Neural progenitor cell (in vitro differentiated cells): ENCODE data around the gene ERI2. TPM values are rescaled to one million over a fixed set of nuclear protein-coding genes. Genes with fewer than 3 reads are reported as not detected.

Experiments
- DNase-seq: peaks from one replicate; pipeline ENCODE4 v3.0.0-alpha.2; 2016; ENCODE audit warnings: low spot score
- H2AFZ ChIP-seq: fragments of 200-600 bp; sonication (generic); replicated peaks from 2 replicates; pipeline ENCODE4 v1.6.1; 2016; ENCODE audit warnings: antibody characterized with exemption
- H3F3A ChIP-seq: fragments of 200-600 bp; sonication (generic); 2 replicates; pipeline ENCODE4 v1.6.1; 2016; ENCODE audit warnings: antibody characterized with exemption, low read depth
- H3K27ac ChIP-seq: fragments of 200-600 bp; sonication (generic); 2 replicates; pipeline ENCODE4 v1.5.1; 2016; ENCODE audit warnings: mild to moderate bottlenecking
- H3K27me3 ChIP-seq: fragments of 200-600 bp; sonication (generic); 2 replicates; pipeline ENCODE4 v1.6.1; 2016; ENCODE audit warnings: mild to moderate bottlenecking, moderate library complexity
- H3K36me3 ChIP-seq: fragments of 200-600 bp; sonication (generic); 2 replicates; pipeline ENCODE4 v1.5.1; 2016
- H3K4me1 ChIP-seq: fragments of 200-600 bp; sonication (generic); 2 replicates; pipeline ENCODE4 v1.6.1; 2016; ENCODE audit warnings: mixed run types
- H3K4me2 ChIP-seq: fragments of 200-600 bp; sonication (generic); 2 replicates; pipeline ENCODE4 v1.6.1; 2016
- H3K4me3 ChIP-seq: fragments of 200-600 bp; sonication (generic); 2 replicates; pipeline ENCODE4 v1.5.1; 2016
- H3K79me2 ChIP-seq: fragments of 200-600 bp; sonication (generic); 2 replicates; pipeline ENCODE4 v1.6.1; 2016; ENCODE audit warnings: low read depth
- H3K9ac ChIP-seq: fragments of 200-600 bp; sonication (generic); 2 replicates; pipeline ENCODE4 v1.6.1; 2016
- H3K9me3 ChIP-seq: fragments of 200-600 bp; sonication (generic); 2 replicates; pipeline ENCODE4 v1.5.1; 2016; ENCODE audit warnings: low read depth
- H4K20me1 ChIP-seq: fragments of 200-600 bp; sonication (generic); 2 replicates; pipeline ENCODE4 v1.6.1; 2016; ENCODE audit warnings: low read depth
- H3K27ac Mint-ChIP-seq: 3 replicates; pipeline ENCODE4 v1.8.0; 2021; ENCODE audit warnings: mixed read lengths
- H3K27me3 Mint-ChIP-seq: 2 replicates; pipeline ENCODE4 v1.8.0; 2022; ENCODE audit warnings: low read depth, mild to moderate bottlenecking, inconsistent platforms, moderate library complexity, mixed read lengths; ENCODE audit not compliant: insufficient read depth
- H3K36me3 Mint-ChIP-seq: 3 replicates; pipeline ENCODE4 v1.8.0; 2021; ENCODE audit warnings: mixed read lengths
- H3K4me1 Mint-ChIP-seq: 3 replicates; pipeline ENCODE4 v1.8.0; 2021; ENCODE audit warnings: mixed read lengths
- H3K4me3 Mint-ChIP-seq: 3 replicates; pipeline ENCODE4 v1.8.0; 2021; ENCODE audit warnings: mild to moderate bottlenecking, moderate library complexity, mixed read lengths
- H3K9me3 Mint-ChIP-seq: 3 replicates; pipeline ENCODE4 v1.8.0; 2020; ENCODE audit warnings: mixed read lengths
- CTCF ChIP-seq: fragments of 200-600 bp; sonication (generic); IDR thresholded peaks from 2 replicates; pipeline ENCODE4 v1.5.1; 2017; ENCODE audit warnings: antibody characterized with exemption, mild to moderate bottlenecking
- EZH2 ChIP-seq: fragments of 200-600 bp; sonication (generic); IDR thresholded peaks from 2 replicates; pipeline ENCODE4 v1.6.1; 2017; ENCODE audit warnings: antibody characterized with exemption, mild to moderate bottlenecking, moderate library complexity
- EZH2phosphoT487 ChIP-seq: fragments of 200-600 bp; sonication (generic); IDR thresholded peaks from 2 replicates; pipeline ENCODE4 v1.6.1; 2017; ENCODE audit warnings: antibody characterized with exemption
- total RNA-seq: library from RNA; depleted of rRNA; stranded (reverse); fragments of >200 nt; gene quantifications from 2 replicates; pipeline ENCODE4 v1.2.3, GENCODE V29; 2015; ENCODE audit warnings: low replicate concordance

ERI2 gene
- total RNA-seq, 1 donor from 2014 or later: 56.4 TPM

GRCh38 chr16:20849589-20850390, 43.5 kb upstream of the ERI2 start:
- no peaks in the 10 kb centered on the region for H4K20me1 ChIP-seq
- TF ChIP-seq EZH2phosphoT487: no peak
- peak; percentile 100 for TF ChIP-seq CTCF
- H3K27me3 ChIP-seq: no peaks in the 10 kb centered on the region
- Mint-ChIP-seq H3K36me3 (peaks cover 3% of the 10 kb centered on the region), H3K27ac (no peak overlapping the region), H3K4me1 (peaks cover 3% of the 10 kb centered on the region), H3K4me3 (no peak overlapping the region), H3K9me3 (no peaks in the 10 kb centered on the region), H3K27me3 (peaks cover 2% of the 10 kb centered on the region)
- H3K4me3 ChIP-seq: no peak overlapping the region
- no peak overlapping the region for H2AFZ ChIP-seq
- no peaks in the 10 kb centered on the region for H3K36me3 ChIP-seq
- H3K79me2 ChIP-seq: no peaks in the 10 kb centered on the region
- H3K27ac ChIP-seq: no peak overlapping the region
- no peak overlapping the region for H3K9ac ChIP-seq
- no peaks in the 10 kb centered on the region for H3K4me1 ChIP-seq
- peak; percentile 68 for DNase-seq
- no peaks in the 10 kb centered on the region for H3K9me3 ChIP-seq
- no peak overlapping the region for H3K4me2 ChIP-seq
- H3F3A ChIP-seq: no peaks in the 10 kb centered on the region

GRCh38 chr16:20847550-20847949, 41.3 kb upstream of the ERI2 start:
- TF ChIP-seq EZH2 (no peak), EZH2phosphoT487 (no peak), CTCF (no peak)
- DNase-seq: no peak
- no peaks in the 10 kb centered on the region for H3K9me3 Mint-ChIP-seq
- H3K4me1 ChIP-seq: no peaks in the 10 kb centered on the region
- no peak overlapping the region for H3K9ac ChIP-seq
- H3K36me3 ChIP-seq: no peaks in the 10 kb centered on the region
- H3K4me2 ChIP-seq: no peak overlapping the region
- no peak overlapping the region for H2AFZ ChIP-seq
- H3K4me3 Mint-ChIP-seq: no peak overlapping the region
- H3K4me3 ChIP-seq: no peak overlapping the region
- no peaks in the 10 kb centered on the region for H3F3A ChIP-seq
- H3K9me3 ChIP-seq: no peaks in the 10 kb centered on the region
- no peaks in the 10 kb centered on the region for H3K27me3 Mint-ChIP-seq
- H4K20me1 ChIP-seq: no peaks in the 10 kb centered on the region
- H3K27me3 ChIP-seq: no peaks in the 10 kb centered on the region
- H3K36me3 Mint-ChIP-seq: no peaks in the 10 kb centered on the region
- no peak overlapping the region for H3K27ac ChIP-seq
- H3K79me2 ChIP-seq: no peaks in the 10 kb centered on the region
- peaks cover 3% of the 10 kb centered on the region for H3K4me1 Mint-ChIP-seq
- H3K27ac Mint-ChIP-seq: no peak overlapping the region

GRCh38 chr16:20846551-20846950, 40.3 kb upstream of the ERI2 start:
- H3K79me2 ChIP-seq: no peaks in the 10 kb centered on the region
- Mint-ChIP-seq H3K4me3 (no peak overlapping the region), H3K36me3 (peaks cover 5% of the 10 kb centered on the region), H3K9me3 (no peaks in the 10 kb centered on the region), H3K4me1 (peaks cover 3% of the 10 kb centered on the region), H3K27ac (no peak overlapping the region), H3K27me3 (no peaks in the 10 kb centered on the region)
- H3K4me3 ChIP-seq: no peak overlapping the region
- H3K9me3 ChIP-seq: no peaks in the 10 kb centered on the region
- H2AFZ ChIP-seq: no peak overlapping the region
- no peak overlapping the region for H3K4me2 ChIP-seq
- no peaks in the 10 kb centered on the region for H3F3A ChIP-seq
- H3K27me3 ChIP-seq: no peaks in the 10 kb centered on the region
- H3K4me1 ChIP-seq: no peaks in the 10 kb centered on the region
- DNase-seq: no peak
- H3K36me3 ChIP-seq: no peaks in the 10 kb centered on the region
- H3K27ac ChIP-seq: no peak overlapping the region
- no peak for TF ChIP-seq EZH2
- TF ChIP-seq EZH2phosphoT487: no peak
- TF ChIP-seq CTCF: no peak
- H4K20me1 ChIP-seq: no peaks in the 10 kb centered on the region
- peak overlapping the region; percentile 30 for H3K9ac ChIP-seq
